Fibroblast of villous mesenchyme (primary cell): ENCODE measurements around the gene PUDP. TPM values are rescaled to one million over a fixed set of nuclear protein-coding genes. Genes with fewer than 3 reads are reported as not detected.

Experiments
- DNase-seq: peaks from one replicate; pipeline ENCODE4 v3.0.0-alpha.2; 2010; ENCODE audit warnings: low read depth
- H3K4me3 ChIP-seq: 2 replicates; pipeline ENCODE4 v1.5.1; 2011; ENCODE audit warnings: low read depth, mild to moderate bottlenecking, low read length
- CTCF ChIP-seq: IDR thresholded peaks from 2 replicates; pipeline ENCODE4 v1.5.1; 2012; ENCODE audit warnings: low read depth, mild to moderate bottlenecking, low read length; ENCODE audit not compliant: insufficient read depth
- total RNA-seq: library from RNA; depleted of rRNA; stranded (reverse); fragments of >200 nt; gene quantifications from 2 replicates; pipeline ENCODE4 v1.2.3, GENCODE V29; 2012

The PUDP gene
- total RNA-seq, 1 donor = 15.1 TPM

DNA sequence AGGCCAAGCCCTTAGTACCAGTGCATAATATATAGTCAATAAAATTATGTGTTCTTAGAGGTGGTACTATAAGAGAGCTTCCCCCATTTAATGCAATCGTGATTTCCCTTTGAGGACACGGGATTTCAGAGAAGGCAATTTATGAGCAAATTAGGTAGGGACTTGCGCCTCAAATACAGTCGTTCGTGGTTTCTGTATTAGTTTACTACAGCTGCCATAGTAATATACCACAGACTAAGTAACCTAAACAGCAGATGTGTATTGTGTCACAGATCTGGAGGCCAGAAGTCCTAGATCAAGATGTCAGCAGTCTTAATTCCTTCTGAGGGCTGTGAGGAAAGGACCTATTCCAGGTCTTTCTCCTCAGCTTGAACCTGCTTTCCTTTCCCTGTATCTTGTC is 1.5 kb upstream of the PUDP start:
- no peak overlapping the region for H3K4me3 ChIP-seq
- DNase-seq = no peak
- no peak for TF ChIP-seq CTCF

DNA sequence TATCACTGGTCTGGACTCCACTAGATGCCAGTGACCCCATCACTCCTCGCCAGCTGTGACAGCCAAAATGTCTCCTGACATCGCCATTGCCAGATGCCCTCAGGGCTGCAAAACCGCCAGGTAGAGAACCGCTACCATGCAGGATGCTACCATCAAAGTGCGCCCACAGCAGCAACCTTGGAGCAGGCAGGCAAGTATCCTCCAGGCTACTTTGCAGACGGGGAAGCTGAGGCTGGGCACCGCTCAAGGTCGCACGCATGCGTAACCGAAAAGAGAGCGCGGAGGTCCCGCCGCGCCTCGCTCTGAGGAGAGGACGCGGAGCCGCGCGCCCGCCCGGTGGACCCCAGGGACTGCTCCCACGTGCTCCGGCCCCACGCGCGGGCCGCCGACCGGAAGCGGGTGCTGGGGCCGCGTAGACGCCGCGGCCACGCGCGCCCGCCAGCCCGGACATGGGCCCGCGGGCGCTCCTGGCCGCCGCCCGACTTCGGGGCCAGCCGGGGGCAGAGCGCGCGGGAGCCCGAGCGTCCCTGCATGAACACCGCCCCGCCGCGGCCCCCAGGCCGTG is 458 bp downstream of the PUDP start, which contains the start of gene STS:
TSS of gene STS (plus strand) at position 300 of the 565 bp plus-strand sequence. CDS start 105,488 bp downstream, outside the sequence.
- no peak for TF ChIP-seq CTCF
- peak; percentile 17 for DNase-seq

GRCh38 chrX:7146703-7147412 is 1.1 kb downstream of the PUDP start:
- no peak for DNase-seq
- peak overlapping the region; percentile 62 for H3K4me3 ChIP-seq
- no peak for TF ChIP-seq CTCF

More for the DNA sequence above, 458 bp downstream of the PUDP start, which contains the start of gene STS:
- H3K4me3 ChIP-seq = peak within 1 kb of the TSS; percentile 95

- no peak for TF ChIP-seq CTCF
- H3K4me3 ChIP-seq = no peak overlapping the region
- DNase-seq = peak; percentile 28
Observed at GRCh38 chrX:7146020-7146702, 1.8 kb downstream of the PUDP start.

DNA sequence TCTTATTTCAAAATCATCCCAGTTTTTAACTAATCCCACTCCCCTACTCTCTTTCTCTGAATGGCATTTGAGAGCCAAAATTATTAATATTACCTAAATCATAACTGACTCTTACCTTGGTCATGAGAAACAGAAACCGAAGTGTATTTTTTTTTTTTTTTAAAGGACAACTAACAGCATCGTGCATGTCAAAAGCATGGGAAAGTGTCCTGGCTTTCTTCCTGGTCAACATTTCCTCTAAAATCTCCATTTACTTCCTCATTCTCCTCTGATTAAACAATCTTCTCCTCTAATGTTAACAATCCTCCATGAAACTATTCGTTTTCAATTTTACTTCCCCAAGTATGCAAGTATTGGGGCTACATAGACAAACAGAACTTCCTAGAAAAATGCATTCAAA is 2.5 kb downstream of the PUDP start:
- no peak overlapping the region for H3K4me3 ChIP-seq
- peak; percentile 32 for DNase-seq
- no peak for TF ChIP-seq CTCF

DNA sequence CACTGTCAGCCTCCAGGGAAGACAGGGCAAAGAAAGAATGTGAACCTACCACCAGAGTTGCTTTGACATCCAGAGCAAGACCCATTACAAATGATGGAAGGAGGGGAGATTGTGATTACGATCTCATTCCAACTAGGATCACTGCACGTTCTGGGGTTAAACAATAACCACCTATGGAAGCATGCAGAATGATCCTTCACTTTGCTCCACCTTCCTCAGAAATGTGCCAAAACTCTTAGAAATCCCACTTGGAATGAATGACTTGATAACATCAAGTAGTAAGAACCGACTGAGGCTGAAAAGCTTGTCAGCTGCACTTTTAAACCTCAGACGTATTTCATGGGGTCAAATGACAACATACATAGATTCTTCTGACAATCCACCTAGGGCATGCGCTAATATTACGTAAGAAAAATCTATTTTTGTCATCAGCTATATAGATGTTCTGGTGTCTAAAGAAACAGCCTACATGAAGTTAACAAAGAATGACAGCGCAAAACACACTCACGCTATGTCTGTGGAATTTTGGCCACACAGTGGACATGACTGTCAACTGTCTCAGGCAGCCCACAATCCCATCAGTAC is 3.9 kb downstream of the PUDP start:
- no peak for TF ChIP-seq CTCF

More for the DNA sequence above, 3.9 kb downstream of the PUDP start:
- DNase-seq = no peak
- H3K4me3 ChIP-seq = no peak overlapping the region
